ENCODE data around the gene GIT1.

DNA sequence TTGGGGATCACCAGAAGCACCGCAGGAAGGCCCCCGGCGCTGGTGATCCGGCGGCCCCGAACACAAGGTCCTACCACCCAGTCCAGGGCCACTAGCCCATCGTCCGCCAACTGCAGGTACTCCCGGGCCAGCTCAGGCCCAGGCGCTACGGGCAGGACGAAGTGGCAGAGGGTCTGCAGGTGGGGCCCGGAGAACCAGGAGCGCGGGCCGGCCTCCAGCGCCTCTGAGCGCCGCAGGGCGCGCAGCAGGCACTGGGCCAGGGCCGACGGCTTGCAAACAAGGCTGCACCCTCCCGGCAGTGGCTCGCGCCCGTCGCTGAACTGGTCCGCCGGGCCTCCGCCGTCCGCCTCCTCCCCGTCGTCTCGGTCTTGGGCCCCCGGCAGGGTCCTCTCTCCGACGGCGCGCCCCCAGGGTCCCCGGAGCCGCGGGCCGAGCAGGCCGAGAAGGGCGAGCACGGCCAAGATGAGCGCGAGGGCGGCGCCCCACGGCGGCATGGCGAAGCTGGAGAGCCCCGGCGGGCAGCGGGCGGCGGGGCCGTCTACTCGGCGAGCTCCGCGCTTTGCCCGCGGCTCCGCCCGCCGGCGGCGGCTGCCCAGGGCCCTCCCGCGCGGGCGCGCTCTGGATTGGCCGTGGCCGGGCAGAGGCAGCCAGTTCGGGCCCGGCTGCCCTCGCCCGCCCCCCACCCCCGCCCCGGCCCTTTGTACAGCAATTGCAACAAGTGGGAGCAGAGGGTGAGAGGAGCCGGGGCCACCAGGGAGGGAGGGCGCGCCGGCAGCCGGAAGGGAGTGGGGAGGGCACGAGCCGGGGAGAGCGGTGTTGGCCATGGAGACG is 22.8 kb downstream of the GIT1 start, which contains the start of gene ABHD15:
- TF ChIP-seq, protein P1, sequence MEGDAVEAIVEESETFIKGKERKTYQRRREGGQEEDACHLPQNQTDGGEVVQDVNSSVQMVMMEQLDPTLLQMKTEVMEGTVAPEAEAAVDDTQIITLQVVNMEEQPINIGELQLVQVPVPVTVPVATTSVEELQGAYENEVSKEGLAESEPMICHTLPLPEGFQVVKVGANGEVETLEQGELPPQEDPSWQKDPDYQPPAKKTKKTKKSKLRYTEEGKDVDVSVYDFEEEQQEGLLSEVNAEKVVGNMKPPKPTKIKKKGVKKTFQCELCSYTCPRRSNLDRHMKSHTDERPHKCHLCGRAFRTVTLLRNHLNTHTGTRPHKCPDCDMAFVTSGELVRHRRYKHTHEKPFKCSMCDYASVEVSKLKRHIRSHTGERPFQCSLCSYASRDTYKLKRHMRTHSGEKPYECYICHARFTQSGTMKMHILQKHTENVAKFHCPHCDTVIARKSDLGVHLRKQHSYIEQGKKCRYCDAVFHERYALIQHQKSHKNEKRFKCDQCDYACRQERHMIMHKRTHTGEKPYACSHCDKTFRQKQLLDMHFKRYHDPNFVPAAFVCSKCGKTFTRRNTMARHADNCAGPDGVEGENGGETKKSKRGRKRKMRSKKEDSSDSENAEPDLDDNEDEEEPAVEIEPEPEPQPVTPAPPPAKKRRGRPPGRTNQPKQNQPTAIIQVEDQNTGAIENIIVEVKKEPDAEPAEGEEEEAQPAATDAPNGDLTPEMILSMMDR (IDR thresholded peaks at IDR 0.05; ENCODE audit: poor library complexity) = no peak
- no peak for TF ChIP-seq EZH2phosphoT487 (IDR thresholded peaks at IDR 0.05; ENCODE audit: low read depth, severe bottlenecking, unreplicated experiment)

Data from hepatocyte (in vitro differentiated cells).